Vagina (tissue), 2 donors: ENCODE data around the gene OSBP2. TPM values are rescaled to one million over a fixed set of nuclear protein-coding genes. Genes with fewer than 3 reads are reported as not detected.

ENCODE experiments used
- DNase-seq, 2 donors: peaks; one replicate each; pipeline ENCODE4 v3.0.0-alpha.2; 2017; ENCODE audit errors: extremely low spot score in 2 of 2
- H3K27ac ChIP-seq: fragments of 200-600 bp; sonication (generic); one replicate; pipeline ENCODE4 v1.5.1; 2019
- H3K27me3 ChIP-seq: fragments of 200-600 bp; sonication (generic); one replicate; pipeline ENCODE4 v1.5.1; 2019
- H3K36me3 ChIP-seq, 2 donors: fragments of 200-600 bp; sonication (generic); one replicate each; pipeline ENCODE4 v1.5.1; 2017 to 2019
- H3K4me1 ChIP-seq: fragments of 200-600 bp; sonication (generic); one replicate; pipeline ENCODE4 v1.5.1; 2019
- H3K4me3 ChIP-seq, 2 donors: fragments of 200-600 bp; sonication (generic); 1 replicate in 1 of 2; 2 replicates in 1 of 2; pipeline ENCODE4 v1.5.1; 2016 to 2019
- H3K9me3 ChIP-seq: fragments of 200-600 bp; sonication (generic); one replicate; pipeline ENCODE4 v1.5.1; 2019
- CTCF ChIP-seq, 3 experiments: fragments of 450-650 bp in 2 of 3; fragments of 200-600 bp in 1 of 3; sonication (generic) in 1 of 3; IDR thresholded peaks; one replicate each; pipeline ENCODE4 v1.5.1; 2017 to 2019; ENCODE audit warnings: antibody characterized with exemption in 3 of 3, mild to moderate bottlenecking in 2 of 3, moderate library complexity in 2 of 3
- POLR2A ChIP-seq, 2 donors: fragments of 450-650 bp; IDR thresholded peaks; one replicate each; pipeline ENCODE4 v1.6.1; 2017; ENCODE audit warnings: antibody characterized with exemption in 2 of 2, mild to moderate bottlenecking in 2 of 2, moderate library complexity in 2 of 2
- POLR2AphosphoS5 ChIP-seq, 2 donors: sonication (generic); formaldehyde crosslinking; IDR thresholded peaks; one replicate each; pipeline ENCODE4 v1.9.0; 2017; ENCODE audit warnings: antibody characterized with exemption in 2 of 2, mild to moderate bottlenecking in 2 of 2, low read depth in 1 of 2; ENCODE audit not compliant: insufficient read depth in 1 of 2
- intact Hi-C: fragments of 100-400 bp; cut with DNase I; formaldehyde crosslinking; loops from one replicate; pipeline ENCODE4 v1.15.1; 2023
- total RNA-seq: library from RNA; depleted of rRNA; stranded (reverse); fragments of >200 nt; gene quantifications from one replicate; pipeline ENCODE4 v1.2.3, GENCODE V29; 2016

Gene OSBP2
- total RNA-seq = 3.7 TPM

GRCh38 chr22:30694640-30695350 lies at the start of gene OSBP2:
TSS of gene OSBP2 (plus strand) at chr22:30694874. CDS start at chr22:30694910, 36 bp downstream.
- no peak for TF ChIP-seq POLR2A (IDR thresholded peaks at IDR 0.05)
- intact Hi-C loops = no loop called here
- Histone ChIP-seq H3K4me1 (peaks cover 8% of the 10 kb centered on the region), H3K36me3 (no peaks in the 10 kb centered on the region), H3K9me3 (no peaks in the 10 kb centered on the region), H3K27ac (no peak within 1 kb of the TSS), H3K4me3 (peak within 1 kb of the TSS; percentile 55 to 58), H3K27me3 (no peaks in the 10 kb centered on the region)
- no peak for DNase-seq

GRCh38 chr22:30646518-30647160 lies 48.0 kb upstream of the OSBP2 start:
- no peak overlapping the region for H3K27ac ChIP-seq
- H3K36me3 ChIP-seq = peaks cover 0 to 3% of the 10 kb centered on the region in 2 donors
- no peak overlapping the region for H3K4me3 ChIP-seq
- DNase-seq = no peak
- no peaks in the 10 kb centered on the region for H3K4me1 ChIP-seq
- H3K27me3 ChIP-seq = no peaks in the 10 kb centered on the region
- H3K9me3 ChIP-seq = no peaks in the 10 kb centered on the region
- TF ChIP-seq POLR2A (IDR thresholded peaks at IDR 0.05) = no peak
- TF ChIP-seq CTCF (IDR thresholded peaks at IDR 0.05) = no peak
- no peak for TF ChIP-seq POLR2AphosphoS5 (IDR thresholded peaks at IDR 0.05; ENCODE audit: insufficient read depth in 1 of 2, low read depth in 1 of 2)
- intact Hi-C loops = no loop called here

- no peaks in the 10 kb centered on the region for H3K4me1 ChIP-seq
- no peak for DNase-seq
- no peaks in the 10 kb centered on the region for H3K27me3 ChIP-seq
- no peaks in the 10 kb centered on the region for H3K36me3 ChIP-seq
- H3K4me3 ChIP-seq = no peak overlapping the region
- H3K27ac ChIP-seq = no peak overlapping the region
- no peaks in the 10 kb centered on the region for H3K9me3 ChIP-seq
- intact Hi-C loops = no loop called here
- TF ChIP-seq POLR2AphosphoS5 (IDR thresholded peaks at IDR 0.05; ENCODE audit: insufficient read depth in 1 of 2, low read depth in 1 of 2) (no peak), CTCF (IDR thresholded peaks at IDR 0.05) (no peak), POLR2A (IDR thresholded peaks at IDR 0.05) (no peak)
Observed at GRCh38 chr22:30647536-30647935, 47.1 kb upstream of the OSBP2 start.

- H3K27ac ChIP-seq = no peak overlapping the region
- no peaks in the 10 kb centered on the region for H3K27me3 ChIP-seq
- no peak overlapping the region for H3K4me3 ChIP-seq
- no peak for DNase-seq
- intact Hi-C loops = no loop called here
- no peaks in the 10 kb centered on the region for H3K4me1 ChIP-seq
- TF ChIP-seq CTCF (IDR thresholded peaks at IDR 0.05) = no peak
- no peak for TF ChIP-seq POLR2A (IDR thresholded peaks at IDR 0.05)
- TF ChIP-seq POLR2AphosphoS5 (IDR thresholded peaks at IDR 0.05; ENCODE audit: insufficient read depth in 1 of 2, low read depth in 1 of 2) = no peak
- H3K36me3 ChIP-seq = no peaks in the 10 kb centered on the region
- no peaks in the 10 kb centered on the region for H3K9me3 ChIP-seq
Observed at GRCh38 chr22:30648825-30649224, 45.8 kb upstream of the OSBP2 start.

- no peak overlapping the region for H3K4me3 ChIP-seq
- DNase-seq = no peak
- H3K27me3 ChIP-seq = no peaks in the 10 kb centered on the region
- TF ChIP-seq CTCF (IDR thresholded peaks at IDR 0.05) (no peak), POLR2A (IDR thresholded peaks at IDR 0.05) (no peak), POLR2AphosphoS5 (IDR thresholded peaks at IDR 0.05; ENCODE audit: insufficient read depth in 1 of 2, low read depth in 1 of 2) (no peak)
- intact Hi-C loops = no loop called here
- H3K9me3 ChIP-seq = no peaks in the 10 kb centered on the region
- H3K36me3 ChIP-seq = peaks cover 0 to 5% of the 10 kb centered on the region in 2 donors
- no peak overlapping the region for H3K27ac ChIP-seq
- H3K4me1 ChIP-seq = no peaks in the 10 kb centered on the region
Observed at GRCh38 chr22:30649430-30650007, 45.2 kb upstream of the OSBP2 start.
